ENCODE data around the gene PRR23E.

GRCh38 chr3:127183931-127184869, 8.7 kb upstream of the PRR23E start:
- TF ChIP-seq ZNF331 (CRISPR knock-in tag; IDR thresholded peaks at IDR 0.05; ENCODE audit: low read depth) = no peak
- no peak for TF ChIP-seq CTCF (conservative IDR thresholded peaks at IDR 0.05; ENCODE audit: low read depth in 2 of 2)
- no peak for TF ChIP-seq POLR2AphosphoS5 (IDR thresholded peaks at IDR 0.05; ENCODE audit: low read depth)
- TF ChIP-seq REST (IDR thresholded peaks at IDR 0.05; ENCODE audit: unreplicated experiment) = no peak
- TF ChIP-seq CREB1 (CRISPR knock-in tag; IDR thresholded peaks at IDR 0.05; ENCODE audit: low read depth) = no peak
- TF ChIP-seq EZH2 (IDR thresholded peaks at IDR 0.05; ENCODE audit: low read depth, unreplicated experiment) = no peak
- no peak for TF ChIP-seq EZH2phosphoT487 (IDR thresholded peaks at IDR 0.05; ENCODE audit: unreplicated experiment)
- TF ChIP-seq ZNF462 (CRISPR knock-in tag; IDR thresholded peaks at IDR 0.05) = no peak
- TF ChIP-seq JUNB (IDR thresholded peaks at IDR 0.05; ENCODE audit: unreplicated experiment) = no peak
- no peak for TF ChIP-seq STAT1 (IDR thresholded peaks at IDR 0.05; ENCODE audit: unreplicated experiment)

Measured in GM23338 (cell line).